ENCODE data around the gene PPIP5K1. TPM values are rescaled to one million over a fixed set of nuclear protein-coding genes. Genes with fewer than 3 reads are reported as not detected.

The PPIP5K1 gene
- total RNA-seq (2022; extraction: Qiagen RNA extraction): 4.7 to 7.8 TPM (median 6.9 TPM) in 5 replicates

DNA sequence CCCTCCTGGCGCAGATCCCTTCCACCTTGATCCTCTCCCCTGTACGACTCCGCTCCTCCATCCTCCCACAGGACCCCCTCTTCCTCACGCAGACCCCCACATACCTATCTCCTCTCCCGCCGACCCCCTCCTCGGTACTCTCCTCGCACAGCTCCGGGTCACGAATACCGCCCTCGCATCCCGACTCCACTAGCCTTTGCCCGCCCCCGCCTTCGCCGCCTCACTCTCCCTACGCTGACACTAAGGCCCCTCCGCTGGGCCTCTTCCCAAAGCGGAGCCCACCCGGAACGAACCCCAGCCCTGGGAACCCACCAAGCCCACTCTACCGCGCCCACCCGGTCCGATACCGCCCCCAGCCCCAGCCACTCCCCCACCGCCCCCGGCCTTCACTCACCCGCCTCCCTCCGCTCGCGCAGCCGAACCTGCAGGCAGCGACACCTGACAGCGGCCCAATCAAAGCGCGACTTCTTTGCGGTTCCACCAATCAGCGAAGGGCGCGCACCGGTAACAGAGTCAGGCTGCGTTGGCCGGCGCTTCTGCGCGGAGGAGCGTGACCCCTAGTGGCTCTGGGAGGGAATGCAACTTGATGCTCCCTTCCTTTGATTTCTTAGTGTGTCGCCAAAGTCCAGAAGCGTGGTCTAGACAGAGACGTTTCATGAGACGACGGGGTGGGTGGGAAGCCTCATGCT is at the start of gene PPIP5K1:
Gene PPIP5K1, minus strand, starts transcription at position 431 of the 689 bp plus-strand sequence. CDS start 5,704 bp downstream, outside the sequence.

DNA sequence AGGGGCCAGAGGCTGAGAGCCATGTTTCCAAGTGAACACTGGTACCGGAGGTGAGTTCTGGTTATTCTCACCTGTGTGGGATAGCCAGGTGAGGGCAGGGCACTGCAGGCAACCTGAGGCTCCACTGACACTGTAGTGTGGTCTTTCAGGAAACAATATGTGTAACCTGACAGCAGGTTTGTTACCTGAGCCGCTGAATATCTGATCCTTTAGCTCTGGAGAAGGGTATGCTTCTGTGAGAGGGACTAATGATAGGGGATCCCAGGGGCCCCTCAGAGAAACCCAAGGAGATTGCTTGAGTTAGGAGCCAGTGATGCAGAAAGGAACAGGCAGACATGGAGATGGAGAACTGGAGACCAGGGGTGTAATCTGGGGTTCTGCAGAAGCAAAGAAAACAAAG is 28.7 kb upstream of the PPIP5K1 start, which contains the start of gene STRC:
Gene STRC, minus strand, starts transcription at position 101 of the 400 bp plus-strand sequence. Its CDS starts 78 bp downstream, at position 23.

DNA sequence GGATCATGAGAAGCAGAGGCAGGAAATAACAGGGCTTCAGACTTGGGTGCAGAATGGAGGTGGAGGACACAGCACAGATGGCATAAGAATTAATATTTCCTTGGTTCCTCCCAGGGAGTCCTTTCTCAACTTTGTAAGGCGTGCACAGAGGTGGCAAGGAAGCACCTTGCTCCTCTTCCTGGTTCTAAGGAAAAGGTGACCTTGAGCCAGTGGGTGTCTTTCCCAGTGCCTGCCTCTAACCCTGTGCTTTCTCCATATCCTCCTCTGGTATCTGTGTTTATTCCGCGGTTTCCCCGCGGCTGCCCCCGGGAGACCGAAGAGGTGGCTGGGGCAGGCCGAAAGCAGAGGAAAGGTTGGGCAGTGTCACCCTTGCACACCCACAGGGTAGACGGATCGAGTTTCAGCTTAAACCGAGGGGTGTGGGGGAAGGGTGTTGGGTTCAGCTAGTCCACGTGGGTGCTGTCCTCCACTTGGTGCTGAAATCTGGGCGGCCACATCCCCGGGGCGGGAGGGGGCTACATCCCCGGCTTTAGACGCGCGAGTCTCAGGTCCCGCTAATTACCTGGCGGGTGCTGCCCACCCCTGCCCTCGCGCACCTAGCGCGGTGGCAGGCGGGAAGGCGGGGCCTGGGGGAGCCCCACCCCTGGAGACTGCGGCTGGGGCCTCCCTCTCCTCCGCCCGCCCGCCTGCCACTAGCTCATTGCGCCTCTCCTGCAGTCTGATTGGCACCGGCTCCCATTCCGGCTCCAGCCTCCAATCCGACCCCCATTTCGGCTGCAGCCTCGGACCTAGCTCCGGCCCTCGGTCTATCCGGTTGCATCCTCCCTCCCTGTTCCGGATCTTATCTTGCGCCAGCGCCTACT is 3.6 kb upstream of the PPIP5K1 start, which contains the start of gene CKMT1B:
Gene CKMT1B, plus strand, starts transcription at position 700 of the 863 bp plus-strand sequence. CDS start 192 bp downstream, outside the sequence.

DNA sequence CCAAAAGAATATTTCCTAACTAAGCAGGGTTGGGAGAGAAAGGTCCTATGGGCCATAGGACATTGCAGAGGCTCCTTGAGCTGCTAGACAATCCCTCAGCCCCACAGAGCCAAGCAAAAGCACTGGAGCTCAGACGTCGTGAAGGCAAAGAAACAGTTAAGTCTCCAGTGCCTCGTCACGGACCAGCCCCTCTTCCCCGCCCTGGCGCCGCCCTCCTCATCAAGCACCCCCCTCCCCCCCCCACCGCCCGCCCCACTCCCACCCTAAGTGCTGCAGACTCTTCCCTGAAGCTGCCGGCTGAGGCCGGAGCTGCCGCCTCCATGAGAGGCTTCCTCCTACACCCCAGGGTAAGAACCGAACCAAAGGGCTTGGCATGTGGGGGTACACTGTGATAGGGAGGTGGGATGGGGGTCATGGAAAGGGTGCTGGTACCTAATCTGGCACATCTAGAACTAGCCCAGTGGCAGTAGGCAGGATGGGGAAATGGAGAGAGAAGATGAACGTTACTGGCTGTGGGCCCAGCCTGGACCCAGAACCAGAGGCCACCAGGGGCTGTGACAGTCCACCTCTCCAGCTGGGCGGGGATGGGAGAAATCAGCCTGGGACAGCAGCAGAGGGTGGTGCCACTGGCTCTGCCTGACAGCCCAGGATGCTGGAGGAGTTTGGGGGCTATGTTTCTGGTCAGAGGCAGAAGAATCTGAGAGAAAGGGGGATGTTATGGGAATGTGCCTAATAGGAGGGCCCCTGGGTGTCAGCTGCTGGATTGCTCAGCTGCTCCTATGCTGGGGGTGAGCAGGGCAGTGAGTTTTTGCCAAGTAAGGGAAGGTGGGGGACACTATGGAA is 72.4 kb downstream of the PPIP5K1 start, which contains the start of gene MAP1A:
Gene MAP1A, plus strand, starts transcription at position 255 of the 843 bp plus-strand sequence. CDS start 3,866 bp downstream, outside the sequence.

DNA sequence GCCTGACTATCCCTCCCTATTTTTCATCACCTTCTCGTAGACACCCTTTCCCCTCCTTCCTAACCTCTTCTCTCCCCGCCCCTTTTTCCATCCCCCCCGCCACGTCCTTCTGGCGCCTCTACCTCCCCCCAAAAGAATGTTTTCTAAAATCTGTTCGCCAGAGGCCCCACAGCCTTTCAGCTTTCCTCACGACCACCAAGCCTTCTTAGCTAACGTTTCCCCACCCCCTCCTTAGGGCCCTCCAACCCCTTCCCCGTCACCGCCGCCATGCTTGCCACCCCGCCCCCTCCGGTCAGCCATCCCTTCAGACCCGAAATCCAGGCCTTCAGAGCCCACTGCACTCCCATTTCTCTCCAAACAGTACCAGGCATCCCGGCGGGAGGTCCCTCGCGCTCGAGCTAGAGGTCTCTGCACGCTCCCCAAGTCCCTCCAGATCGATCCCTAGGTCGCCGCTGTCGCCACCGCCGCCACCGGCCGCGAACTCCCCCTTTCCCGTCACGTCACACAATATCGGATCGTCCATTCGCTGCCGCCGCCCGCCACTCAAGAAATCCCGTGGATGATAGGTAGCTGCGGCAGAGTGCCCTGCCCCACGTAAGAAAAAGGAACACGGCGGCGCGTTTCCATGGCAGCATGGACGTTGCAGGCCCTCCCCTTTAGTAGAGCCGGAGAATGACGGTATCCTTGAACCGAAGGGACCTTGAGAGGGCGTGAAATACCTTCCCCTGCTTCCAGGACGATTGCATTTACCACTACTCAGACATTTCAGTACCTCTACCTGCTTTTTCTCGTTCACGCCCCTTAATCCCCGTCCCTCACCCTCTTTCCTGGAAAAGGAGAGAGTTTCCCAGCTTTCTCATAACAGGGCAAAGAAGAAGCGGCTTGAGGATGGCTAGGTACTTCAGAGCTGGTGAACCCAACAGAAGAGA is 97.1 kb downstream of the PPIP5K1 start, which contains the start of gene TP53BP1:
Gene TP53BP1, minus strand, starts transcription at position 484 of the 929 bp plus-strand sequence. Its CDS starts 113 bp downstream, at position 371.

Other genes starting within 250 kb of the PPIP5K1 start
- 7.1 to 9.5 TPM (median 8.2 TPM) in 5 replicates for gene ZSCAN29, start 219.2 kb downstream of the PPIP5K1 start, total RNA-seq (2022; extraction: Qiagen RNA extraction)
- 3.8 to 8.1 TPM (median 5.9 TPM) in 5 replicates for gene TUBGCP4, start 219.1 kb downstream of the PPIP5K1 start, total RNA-seq (2022; extraction: Qiagen RNA extraction)
- 15.8 to 18.4 TPM (median 17.0 TPM) in 5 replicates for gene TP53BP1, start 97.1 kb downstream of the PPIP5K1 start, total RNA-seq (2022; extraction: Qiagen RNA extraction)
- gene MAP1A, start 72.6 kb downstream of the PPIP5K1 start, total RNA-seq (2022; extraction: Qiagen RNA extraction): 0.57 to 0.66 TPM (median 0.64 TPM) in 5 replicates
- 2.7 to 5.1 TPM (median 3.3 TPM) in 5 replicates for gene CKMT1B, start 3.8 kb upstream of the PPIP5K1 start, total RNA-seq (2022; extraction: Qiagen RNA extraction)
- gene STRC, start 28.6 kb upstream of the PPIP5K1 start, total RNA-seq (2022; extraction: Qiagen RNA extraction): 0.12 to 0.30 TPM (median 0.23 TPM) in 4 of 5 replicates, not detected in the other
- gene CATSPER2, start 58.6 kb upstream of the PPIP5K1 start, total RNA-seq (2022; extraction: Qiagen RNA extraction): 0.39 to 1.3 TPM (median 0.48 TPM) in 5 replicates
- gene CKMT1A, start 103.7 kb upstream of the PPIP5K1 start, total RNA-seq (2022; extraction: Qiagen RNA extraction): 2.0 to 3.5 TPM (median 2.7 TPM) in 5 replicates
- gene PDIA3, start 156.2 kb upstream of the PPIP5K1 start, total RNA-seq (2022; extraction: Qiagen RNA extraction): 274 to 366 TPM (median 360 TPM) in 5 replicates
- gene ELL3, start 186.8 kb upstream of the PPIP5K1 start, total RNA-seq (2022; extraction: Qiagen RNA extraction): 0.97 to 2.2 TPM (median 1.4 TPM) in 5 replicates
- gene SERF2, start 202.1 kb upstream of the PPIP5K1 start, total RNA-seq (2022; extraction: Qiagen RNA extraction): 524 to 727 TPM (median 679 TPM) in 5 replicates
- 0.07 to 0.08 TPM in 2 of 5 replicates, not detected in the others for gene SERINC4, start 210.0 kb upstream of the PPIP5K1 start, total RNA-seq (2022; extraction: Qiagen RNA extraction)
- gene HYPK, start 210.4 kb upstream of the PPIP5K1 start, total RNA-seq (2022; extraction: Qiagen RNA extraction): 4.0 to 12.2 TPM (median 4.2 TPM) in 5 replicates
- gene MFAP1, start 234.5 kb upstream of the PPIP5K1 start, total RNA-seq (2022; extraction: Qiagen RNA extraction): 23.6 to 28.8 TPM (median 24.2 TPM) in 5 replicates
- gene WDR76, start 236.8 kb upstream of the PPIP5K1 start, total RNA-seq (2022; extraction: Qiagen RNA extraction): 10.9 to 14.0 TPM (median 12.9 TPM) in 5 replicates

Data from A549 treated with Mapracorat at 1 μM for 4 hours (cell line).